Measurements from ENCODE around the gene APLP1.
"Not testable (repeated sequence)": the region's sequence is repeated elsewhere in the genome, so short reads cannot be mapped to it uniquely, and the experiment has no call there.

APLP1 gene

GRCh38 chr19:35852029-35852780, 16.2 kb upstream of the APLP1 start, which contains the start of gene NPHS1:
Gene NPHS1, minus strand, starts transcription at chr19:35852504. Its CDS starts 667 bp downstream, at chr19:35851837.
- no peak for DNase-seq (ENCODE audit: low read depth, low spot score)

GRCh38 chr19:35853038-35853756, 15.2 kb upstream of the APLP1 start:
- DNase-seq (ENCODE audit: low read depth, low spot score) = no peak

DNA sequence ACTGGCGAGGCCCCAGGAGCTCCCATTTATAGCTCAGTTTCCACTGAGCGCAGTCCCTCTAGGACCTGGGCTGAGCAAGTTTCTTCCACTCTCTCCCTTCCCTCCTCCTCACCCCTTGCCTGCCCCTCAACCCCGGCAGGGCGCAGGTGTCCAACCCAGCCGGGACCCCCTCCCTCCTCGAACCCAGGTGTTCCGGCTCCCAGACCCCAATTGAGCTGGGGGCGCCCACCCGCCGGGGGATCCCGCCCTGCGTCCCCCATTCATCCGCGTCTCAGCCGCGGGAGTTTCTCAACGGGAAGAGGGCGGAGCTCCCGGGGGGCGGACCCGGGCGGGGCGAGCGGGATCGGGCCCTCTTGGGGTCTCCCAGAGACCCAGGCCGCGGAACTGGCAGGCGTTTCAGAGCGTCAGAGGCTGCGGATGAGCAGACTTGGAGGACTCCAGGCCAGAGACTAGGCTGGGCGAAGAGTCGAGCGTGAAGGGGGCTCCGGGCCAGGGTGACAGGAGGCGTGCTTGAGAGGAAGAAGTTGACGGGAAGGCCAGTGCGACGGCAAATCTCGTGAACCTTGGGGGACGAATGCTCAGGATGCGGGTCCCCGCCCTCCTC, 11.7 kb upstream of the APLP1 start, which contains the start of gene KIRREL2:
Gene KIRREL2 (plus strand): TSS at position 366 of the 604 bp plus-strand sequence. CDS start 209 bp downstream, at position 575.
- DNase-seq (ENCODE audit: low read depth, low spot score) = no peak

- no peak for DNase-seq (ENCODE audit: low read depth, low spot score)
These were observed 10.1 kb upstream of the APLP1 start for GRCh38 chr19:35858311-35858710.

GRCh38 chr19:35859414-35859813, 9.0 kb upstream of the APLP1 start:
- DNase-seq (ENCODE audit: low read depth, low spot score) = no peak

DNA sequence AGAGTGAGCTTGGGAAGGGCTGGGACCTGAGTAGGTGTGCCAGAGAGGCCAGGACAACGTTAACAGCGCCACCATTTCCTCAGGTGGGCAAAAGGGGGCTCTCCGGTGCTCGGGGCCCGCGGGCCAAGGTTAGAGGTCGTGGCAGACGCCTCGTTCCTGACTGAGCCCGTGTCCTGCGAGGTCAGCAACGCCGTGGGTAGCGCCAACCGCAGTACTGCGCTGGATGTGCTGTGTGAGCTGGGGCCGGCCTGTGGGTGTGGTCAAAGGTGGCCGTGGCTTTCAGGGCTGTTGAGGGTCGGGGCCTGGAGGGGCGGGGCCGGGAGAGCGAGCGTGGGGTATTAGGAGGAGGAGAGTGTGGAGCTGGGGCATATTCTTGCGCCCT, 7.9 kb upstream of the APLP1 start:
- DNase-seq (ENCODE audit: low read depth, low spot score) = no peak

GRCh38 chr19:35860818-35861639, 7.3 kb upstream of the APLP1 start:
- DNase-seq (ENCODE audit: low read depth, low spot score) = no peak

GRCh38 chr19:35861640-35862160, 6.7 kb upstream of the APLP1 start:
- DNase-seq (ENCODE audit: low read depth, low spot score) = no peak

DNA sequence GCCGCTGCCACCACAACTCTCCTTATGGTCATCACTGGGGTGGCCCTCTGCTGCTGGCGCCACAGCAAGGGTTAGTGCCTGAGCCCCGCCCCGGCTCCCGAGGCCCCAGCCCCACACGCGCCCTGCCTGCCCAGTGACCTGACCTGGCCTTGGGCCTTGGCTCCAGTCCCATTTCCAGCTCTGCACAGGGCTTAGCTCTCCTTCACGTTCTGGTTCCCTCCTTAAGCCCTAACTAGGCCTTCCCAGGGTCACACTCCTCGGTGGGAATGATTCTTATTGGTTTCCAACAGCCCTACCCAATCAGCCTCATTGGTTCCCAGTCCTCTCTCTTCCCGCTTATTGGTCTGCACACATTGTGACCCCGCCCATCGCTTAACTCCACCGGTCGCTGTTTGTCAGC, 5.8 kb upstream of the APLP1 start:
- DNase-seq (ENCODE audit: low read depth, low spot score) = no peak

DNA sequence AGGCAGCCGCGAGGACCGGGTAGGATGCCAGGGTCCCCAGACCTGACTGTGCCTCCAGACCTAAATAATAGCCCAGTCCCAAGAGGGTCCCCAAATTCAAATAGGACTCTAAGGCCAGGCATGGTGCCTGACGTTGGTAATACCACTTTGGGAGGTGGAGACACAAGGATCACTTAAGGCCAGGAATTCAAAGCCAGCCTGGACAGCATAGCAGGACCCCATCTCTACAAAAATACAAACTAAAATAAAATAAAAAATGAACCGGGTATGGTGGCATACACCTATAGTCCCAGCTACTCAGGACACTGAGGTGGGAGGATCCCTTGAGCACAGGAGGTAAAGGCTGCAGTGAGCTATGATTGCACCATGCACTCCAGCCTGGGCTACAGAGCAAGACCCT, 5.4 kb upstream of the APLP1 start:
- no peak for DNase-seq (ENCODE audit: low read depth, low spot score)

DNA sequence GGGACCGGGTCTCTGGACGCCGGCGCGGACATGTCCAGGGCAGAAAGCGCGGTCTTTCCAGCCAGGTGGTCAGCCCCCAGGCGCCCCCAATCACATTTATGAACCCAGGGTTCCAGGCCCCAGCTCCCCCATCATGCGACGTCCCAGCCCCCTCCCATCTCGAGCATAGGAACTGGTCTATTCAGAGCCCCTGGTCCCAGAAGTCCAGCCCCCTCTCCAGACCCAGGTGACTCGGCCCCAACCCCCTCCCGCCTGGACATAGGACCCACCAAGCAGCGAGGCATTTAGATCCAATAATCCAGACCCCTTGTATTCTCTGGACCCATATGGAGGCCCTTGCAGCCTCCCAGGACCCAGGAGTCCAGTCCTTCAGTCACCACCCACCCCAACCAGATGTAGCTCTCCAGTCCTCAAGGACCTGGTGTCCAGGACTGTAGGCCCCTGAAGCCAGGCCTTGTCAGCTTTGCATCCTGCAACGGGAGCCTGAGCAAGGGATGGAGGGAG, 501 bp downstream of the APLP1 start:
- no peak for DNase-seq (ENCODE audit: low read depth, low spot score)

- DNase-seq (ENCODE audit: low read depth, low spot score) = no peak
These were observed 1.2 kb downstream of the APLP1 start for GRCh38 chr19:35869327-35870123.

- not testable (repeated sequence) for DNase-seq (ENCODE audit: low read depth, low spot score)
These were observed 1.9 kb downstream of the APLP1 start for GRCh38 chr19:35870124-35870736.

- DNase-seq (ENCODE audit: low read depth, low spot score) = no peak
These were observed 2.4 kb downstream of the APLP1 start for GRCh38 chr19:35870798-35871197.

DNA sequence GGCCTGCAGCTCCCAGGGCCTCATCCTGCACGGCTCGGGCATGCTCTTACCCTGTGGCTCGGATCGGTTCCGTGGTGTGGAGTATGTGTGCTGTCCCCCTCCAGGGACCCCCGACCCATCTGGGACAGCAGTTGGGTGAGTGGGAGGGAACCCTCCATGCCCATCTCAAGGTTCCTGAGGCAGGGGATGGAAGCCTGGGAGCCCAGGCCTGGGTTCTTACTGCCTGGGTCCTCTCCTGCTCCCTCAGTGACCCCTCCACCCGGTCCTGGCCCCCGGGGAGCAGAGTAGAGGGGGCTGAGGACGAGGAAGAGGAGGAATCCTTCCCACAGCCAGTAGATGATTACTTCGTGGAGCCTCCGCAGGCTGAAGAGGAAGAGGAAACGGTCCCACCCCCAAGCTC, 3.2 kb downstream of the APLP1 start:
- DNase-seq (ENCODE audit: low read depth, low spot score) = no peak

- no peak for DNase-seq (ENCODE audit: low read depth, low spot score)
These were observed 3.8 kb downstream of the APLP1 start for GRCh38 chr19:35872180-35872579.

GRCh38 chr19:35874392-35874930, 6.1 kb downstream of the APLP1 start:
- DNase-seq (ENCODE audit: low read depth, low spot score) = no peak

- DNase-seq (ENCODE audit: low read depth, low spot score) = no peak
These were observed 10.7 kb downstream of the APLP1 start for GRCh38 chr19:35879068-35879467.

DNA sequence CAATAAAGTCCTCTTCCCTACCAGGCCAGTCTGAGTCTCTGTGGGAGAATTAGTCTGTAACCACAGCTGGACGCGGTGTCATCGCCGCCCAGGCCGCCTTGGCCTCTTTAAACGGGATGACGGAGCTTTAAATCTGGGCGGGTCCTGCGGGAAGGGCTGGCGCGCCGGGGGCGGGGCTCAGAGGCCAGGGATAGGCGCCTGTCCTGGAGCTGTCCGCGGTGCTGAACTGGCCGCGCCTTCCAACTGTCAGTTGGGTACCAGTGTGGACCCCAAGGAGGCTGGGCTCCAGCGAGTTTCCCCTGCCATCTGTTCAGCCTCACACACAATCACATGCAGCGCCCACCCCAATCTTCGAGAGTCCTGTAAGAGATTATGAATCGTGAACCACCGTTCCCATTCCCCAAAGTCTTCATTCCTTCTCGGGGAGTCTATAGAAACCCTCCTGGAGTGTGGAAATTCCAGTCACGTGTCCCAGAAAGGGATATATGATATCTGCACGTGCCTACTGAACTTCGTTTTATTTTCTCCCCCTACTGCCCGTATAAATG, 11.5 kb downstream of the APLP1 start:
- peak; percentile 42 for DNase-seq (ENCODE audit: low read depth, low spot score)

All from brain pericyte (primary cell).